Inflammatory macrophage (primary cell): ENCODE data around the gene ABLIM1.

Experiments
- DNase-seq, 2 donors: peaks; one replicate each; pipeline ENCODE4 v3.0.0-alpha.2; 2020 to 2022

ABLIM1 gene

DNA sequence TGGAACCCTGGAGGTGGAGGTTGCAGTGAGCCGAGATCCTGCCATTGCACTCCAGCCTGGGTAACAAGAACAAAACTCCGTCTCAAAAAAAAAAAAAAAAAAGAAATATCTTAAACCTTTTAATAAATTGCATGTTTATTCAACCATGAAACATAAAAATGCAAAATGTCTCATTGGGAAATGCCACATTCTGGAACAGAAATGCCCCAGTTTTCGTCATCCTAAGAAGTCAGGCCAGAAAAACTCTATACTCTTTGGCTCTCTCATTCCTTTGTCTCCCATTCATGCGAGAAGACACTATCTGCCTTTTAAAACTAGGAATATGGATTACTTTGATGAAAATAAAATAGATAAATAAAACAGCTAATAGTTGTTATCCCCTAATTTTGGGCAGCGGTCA, 21.5 kb upstream of the ABLIM1 start:
- no peak for DNase-seq

DNA sequence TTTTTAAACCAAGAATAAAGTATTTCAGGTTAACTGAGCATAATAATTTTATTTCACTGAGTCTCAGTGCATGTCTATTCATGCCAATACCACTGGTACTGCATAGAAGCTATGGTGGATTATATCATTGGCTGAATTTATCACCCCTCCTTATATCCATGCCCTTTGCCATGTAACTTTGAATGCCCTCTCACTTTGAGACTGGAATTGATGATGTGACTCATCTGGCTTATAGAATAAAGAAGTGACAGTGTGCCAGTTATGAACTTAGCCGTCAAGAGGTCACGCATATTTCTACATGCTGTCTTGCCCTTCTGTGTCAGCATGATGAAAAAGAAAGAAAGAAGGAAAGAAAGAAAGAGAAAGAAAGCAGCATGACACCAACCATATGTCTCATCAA, 20.7 kb upstream of the ABLIM1 start:
- peak in 1 of 2 donors; percentile 16 for DNase-seq

DNA sequence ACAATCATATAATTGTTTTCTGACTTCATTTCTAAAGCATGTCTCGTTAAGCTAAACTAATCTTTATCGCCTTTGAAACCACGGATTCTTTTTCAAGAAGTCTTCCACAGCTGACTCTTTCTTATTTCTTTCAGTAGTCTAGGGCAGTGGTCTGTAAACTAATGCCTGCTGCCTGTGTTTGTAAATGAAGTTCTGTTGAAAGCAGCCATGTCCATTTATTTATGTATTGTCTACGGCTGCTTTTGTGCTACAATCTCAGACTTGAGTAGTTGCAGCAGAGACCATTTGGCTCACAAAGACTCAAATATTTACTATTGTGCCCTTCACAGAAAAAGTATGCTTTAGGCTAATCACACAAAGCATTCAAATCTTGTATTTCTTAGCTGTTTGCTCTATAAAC, 20.3 kb upstream of the ABLIM1 start:
- no peak for DNase-seq

DNA sequence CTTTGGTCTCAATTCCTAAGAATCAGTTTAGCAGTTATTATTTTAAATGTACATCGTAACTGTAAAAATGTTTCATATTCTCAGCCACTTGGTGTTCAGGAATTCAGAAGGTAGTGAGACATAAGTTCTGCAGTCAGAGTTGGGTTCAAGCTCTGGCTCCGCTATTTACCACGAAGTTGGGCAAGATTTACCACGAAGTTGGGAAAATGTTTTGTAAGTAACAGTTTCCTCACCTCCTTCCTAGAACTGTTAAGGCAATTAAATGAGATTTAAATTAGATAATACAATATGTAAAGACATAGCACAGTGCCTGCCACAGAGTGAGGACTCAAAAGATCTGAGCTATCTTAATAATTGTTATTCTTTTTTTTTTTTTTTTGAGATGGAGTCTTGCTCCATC, 16.3 kb upstream of the ABLIM1 start:
- peak; percentile 45 to 82 for DNase-seq

DNA sequence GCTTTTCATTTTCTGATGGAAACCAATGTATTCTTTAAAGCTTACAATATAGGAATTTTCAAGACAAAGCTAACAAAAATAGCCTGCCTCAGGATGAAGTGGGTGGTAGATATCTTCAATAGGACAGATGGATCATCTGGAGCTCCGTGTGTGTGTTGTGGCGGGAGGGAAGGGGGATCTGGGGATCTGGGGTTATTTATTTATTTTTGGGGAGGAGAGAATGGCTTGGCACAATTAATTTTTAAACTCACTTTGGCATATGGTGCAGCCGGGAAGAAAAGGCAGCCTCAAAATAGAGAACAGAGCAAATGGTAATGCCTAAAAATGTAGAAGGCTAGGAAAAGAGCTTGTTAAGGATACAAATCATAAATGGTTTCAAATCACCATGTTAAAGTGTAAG, 11.6 kb upstream of the ABLIM1 start:
- no peak for DNase-seq

DNA sequence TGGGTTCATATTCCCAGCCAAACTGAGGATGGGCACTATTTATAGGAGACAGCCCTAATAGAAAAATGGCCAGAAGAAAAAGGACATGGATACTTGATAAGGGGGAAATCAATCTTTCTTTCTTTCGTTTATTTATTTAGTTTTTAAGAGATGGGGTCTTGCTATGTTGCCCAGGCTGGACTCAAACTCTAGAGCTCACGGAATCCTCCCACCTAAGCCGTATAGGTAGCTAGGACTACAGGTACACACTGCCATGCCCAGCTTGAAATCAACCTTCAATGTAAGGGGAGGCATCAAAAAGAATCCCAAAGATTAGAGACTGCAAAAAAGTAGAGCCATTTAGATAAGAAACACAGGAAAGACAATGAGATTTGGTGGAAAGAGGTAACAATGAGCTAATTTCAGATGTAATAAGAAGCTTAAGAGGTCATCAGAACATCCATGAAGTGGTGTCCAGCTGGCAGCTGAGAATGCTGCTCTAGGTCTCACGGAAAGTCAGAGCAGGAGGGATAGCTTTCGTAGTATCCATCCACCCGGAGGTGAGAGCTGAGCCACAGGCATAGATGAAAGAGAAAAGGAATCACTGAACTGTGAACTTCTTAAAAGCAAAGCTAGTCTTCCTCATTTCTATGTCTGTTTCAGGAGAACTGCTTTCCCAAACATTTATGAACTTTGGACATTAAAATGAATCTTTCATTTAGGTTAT, 10.5 kb upstream of the ABLIM1 start:
- no peak for DNase-seq

DNA sequence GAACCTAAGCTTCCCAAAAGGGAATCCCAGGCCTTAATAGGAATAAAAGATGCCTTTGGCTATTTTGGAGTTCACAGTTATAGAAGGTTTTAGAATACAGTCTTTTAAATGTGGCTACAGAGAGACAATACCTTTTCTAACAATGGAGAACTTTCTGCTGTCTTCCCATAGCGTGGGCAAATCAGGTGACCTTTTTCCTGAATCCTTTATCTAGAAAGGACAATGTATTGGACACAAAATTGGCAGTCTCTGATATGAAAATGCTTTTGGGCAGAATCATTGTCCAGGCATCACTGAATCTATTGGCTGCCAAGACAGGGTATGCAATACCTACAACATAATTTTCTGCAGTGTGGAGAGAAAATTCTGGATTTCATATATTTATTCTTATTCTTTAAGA, 7.8 kb upstream of the ABLIM1 start:
- no peak for DNase-seq

DNA sequence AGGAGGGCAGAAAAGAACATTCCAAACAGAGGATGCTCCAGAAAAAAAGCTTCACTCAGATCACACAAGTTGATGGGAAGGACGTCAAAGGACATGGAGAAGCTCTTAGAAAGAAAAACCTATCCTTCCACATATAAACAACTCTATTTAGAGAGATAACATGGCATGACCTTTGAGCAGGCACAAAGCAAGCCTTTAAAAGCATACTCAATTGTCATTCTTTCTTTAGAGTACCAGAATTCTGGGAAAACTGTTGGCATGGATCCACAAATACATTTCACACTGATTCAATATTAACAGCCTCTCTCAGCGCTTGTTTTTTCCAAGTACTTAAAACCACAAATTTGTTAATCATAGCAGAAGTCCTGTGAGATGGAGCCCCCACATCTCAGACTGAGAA, 7.3 kb upstream of the ABLIM1 start:
- no peak for DNase-seq

DNA sequence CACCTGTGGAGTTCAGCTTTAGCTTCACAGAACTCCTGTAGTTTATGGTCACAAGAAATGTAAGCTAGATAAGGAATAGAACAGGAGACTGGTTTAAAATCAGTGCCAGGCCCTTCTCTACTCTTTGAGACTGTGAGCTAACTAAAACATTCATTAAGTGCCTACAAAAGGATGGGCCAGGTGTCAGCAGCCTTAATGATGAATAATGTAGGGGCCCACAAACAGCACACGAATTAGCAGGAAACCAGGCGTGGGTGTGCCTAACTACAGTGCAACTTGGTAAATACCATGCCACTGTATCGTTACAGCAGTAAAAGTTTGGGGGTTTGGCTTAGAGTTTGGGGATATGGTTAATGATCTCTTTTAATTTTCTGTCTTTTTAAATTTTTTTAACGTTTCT, 6.1 kb upstream of the ABLIM1 start:
- DNase-seq = no peak

DNA sequence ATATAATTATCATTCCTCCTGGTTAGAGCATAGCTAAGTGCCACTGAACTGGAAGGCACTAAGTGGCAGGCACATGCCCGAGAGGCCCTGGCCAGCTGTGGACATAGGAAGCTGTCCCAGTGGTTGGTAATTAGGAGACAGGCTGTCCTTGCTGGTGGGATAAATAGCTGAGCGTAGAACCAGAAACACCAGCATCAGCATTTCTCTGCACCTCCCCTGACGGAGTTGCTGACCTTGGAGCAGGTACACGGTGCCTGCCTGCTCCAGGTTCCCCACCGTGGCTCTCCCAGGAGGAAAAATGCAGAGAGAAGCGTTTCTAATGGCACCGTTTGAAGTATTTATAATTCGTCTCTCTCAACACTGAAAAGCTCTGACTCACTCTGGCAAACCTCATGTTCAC, 5.6 kb upstream of the ABLIM1 start:
- no peak for DNase-seq

DNA sequence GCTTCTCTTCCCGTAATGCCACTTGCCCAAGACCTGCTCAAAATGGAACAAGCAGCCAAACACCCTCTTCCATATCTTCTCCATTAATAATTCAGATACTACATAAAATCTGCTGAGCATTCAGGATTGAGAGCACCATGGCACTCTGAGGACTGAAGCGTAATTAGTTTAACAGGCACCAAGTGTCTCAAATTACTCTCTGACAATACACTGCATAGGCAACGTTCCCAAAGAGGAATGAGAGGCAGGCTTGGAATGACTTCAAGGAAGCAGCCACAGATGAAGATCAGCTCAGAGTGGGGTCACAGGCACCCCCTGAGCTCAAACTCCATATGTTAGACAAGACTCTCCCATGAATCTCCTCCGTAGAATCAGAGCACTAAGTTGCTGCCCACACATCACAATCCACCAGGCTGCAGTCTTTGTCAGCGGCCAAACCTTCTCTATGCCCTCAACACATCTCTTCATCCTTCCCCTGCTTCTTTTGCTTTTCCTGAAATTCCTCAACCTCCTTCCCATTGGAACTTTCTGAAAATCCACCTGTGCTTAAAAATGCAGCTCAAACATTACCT, 4.7 kb upstream of the ABLIM1 start:
- DNase-seq = no peak

DNA sequence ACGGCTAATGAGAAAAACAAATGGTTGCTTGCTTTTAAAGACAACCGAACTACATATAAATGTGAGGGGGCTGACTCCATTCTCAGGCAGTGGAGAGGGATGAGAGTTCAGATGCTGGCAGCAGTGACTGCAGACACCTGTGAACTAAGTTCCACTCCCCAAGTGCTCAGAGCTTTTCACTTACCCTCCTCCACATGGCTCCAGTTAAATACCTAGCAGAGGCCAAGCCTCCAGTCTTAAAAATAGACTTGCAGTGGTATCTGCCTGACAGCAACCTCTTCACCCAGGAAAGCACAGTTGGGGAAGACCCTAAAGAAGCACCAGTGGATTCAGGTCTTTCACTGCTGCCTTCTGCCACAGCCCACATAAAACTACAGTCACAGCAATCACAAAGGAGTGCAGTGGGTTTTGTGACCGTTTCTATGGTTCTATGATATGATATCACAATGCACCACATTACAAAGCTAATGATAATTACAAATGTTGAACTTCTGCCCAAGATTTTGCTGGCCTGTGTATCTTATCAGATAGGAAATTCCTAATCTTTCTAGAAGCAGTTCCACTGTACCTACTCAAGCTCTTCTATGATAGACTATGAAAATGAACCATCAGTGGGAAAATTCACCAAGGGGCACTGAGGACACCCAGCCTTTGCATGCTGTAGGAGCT, 3.3 kb upstream of the ABLIM1 start:
- no peak for DNase-seq

DNA sequence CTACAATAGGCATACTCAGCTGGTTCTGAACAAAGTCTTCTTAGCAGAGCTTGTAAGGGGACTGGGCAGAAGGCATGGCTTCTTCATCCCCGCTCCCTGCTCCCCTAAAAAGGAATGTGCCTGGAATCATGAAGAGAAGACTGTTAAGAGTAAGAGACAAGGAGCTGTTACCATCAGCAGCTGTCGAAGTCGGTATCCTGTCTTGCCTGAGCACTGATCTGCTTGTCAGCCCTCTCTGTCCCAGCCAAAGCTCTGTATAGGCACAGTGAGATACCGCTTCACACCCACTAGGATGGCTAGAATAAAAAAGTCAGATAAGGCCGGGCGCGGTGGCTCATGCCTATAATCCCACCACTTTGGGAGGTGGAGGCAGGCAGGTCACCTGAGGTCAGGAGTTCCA, 2.4 kb downstream of the ABLIM1 start:
- DNase-seq = no peak

DNA sequence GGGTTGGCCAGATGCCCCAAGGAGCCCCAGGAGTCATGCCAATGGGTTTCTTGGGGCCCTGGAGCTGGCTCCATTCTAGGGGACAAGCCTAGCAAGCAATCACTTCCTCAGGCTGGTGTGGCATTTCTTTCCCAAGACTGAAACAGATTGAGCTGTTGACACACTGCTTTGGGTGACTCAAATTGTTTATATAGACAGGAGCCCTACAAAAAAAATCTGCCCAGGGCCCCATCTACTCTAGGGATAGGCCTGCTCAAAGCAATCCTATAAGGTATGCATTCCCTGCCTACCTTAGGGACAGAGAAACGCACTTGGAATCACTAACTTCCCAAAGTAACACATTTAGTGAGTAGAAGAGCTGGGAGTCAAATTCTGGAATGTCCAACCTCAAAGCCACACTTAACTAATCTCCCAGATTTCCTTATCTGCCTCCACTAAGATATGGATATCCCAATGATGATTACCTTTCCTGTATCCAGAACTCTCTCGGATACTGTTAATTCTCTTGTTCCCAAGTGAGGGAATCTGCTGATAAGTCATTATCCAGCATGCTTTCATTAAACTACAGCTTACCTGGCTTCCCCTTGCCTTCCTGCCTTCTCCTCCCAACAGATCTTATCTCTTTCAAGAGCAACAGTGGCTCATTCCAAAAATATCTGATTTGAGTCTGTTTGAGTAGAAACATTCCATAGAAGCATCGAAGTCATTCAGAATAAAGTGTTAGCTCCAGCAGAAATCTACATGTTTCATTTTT, 3.1 kb downstream of the ABLIM1 start:
- DNase-seq = no peak

DNA sequence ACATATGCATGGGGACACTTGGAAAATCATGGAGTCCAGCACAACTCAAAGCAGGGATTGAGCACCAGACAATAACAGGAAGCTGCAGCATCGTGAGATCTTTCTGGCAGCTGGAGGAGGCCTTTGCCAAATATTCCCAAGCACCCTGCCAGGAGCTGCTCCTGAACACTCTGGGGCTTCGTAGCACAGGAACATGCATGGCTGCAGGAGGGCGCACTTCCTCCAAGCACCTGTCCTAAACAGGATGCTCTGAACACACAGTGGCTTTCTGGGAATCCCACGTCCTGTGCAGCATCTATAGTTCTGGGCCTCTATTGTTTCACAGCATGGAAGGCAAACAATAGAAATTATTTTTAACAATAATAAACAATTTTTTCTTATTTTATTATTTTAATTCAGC, 4.1 kb downstream of the ABLIM1 start:
- DNase-seq = no peak

DNA sequence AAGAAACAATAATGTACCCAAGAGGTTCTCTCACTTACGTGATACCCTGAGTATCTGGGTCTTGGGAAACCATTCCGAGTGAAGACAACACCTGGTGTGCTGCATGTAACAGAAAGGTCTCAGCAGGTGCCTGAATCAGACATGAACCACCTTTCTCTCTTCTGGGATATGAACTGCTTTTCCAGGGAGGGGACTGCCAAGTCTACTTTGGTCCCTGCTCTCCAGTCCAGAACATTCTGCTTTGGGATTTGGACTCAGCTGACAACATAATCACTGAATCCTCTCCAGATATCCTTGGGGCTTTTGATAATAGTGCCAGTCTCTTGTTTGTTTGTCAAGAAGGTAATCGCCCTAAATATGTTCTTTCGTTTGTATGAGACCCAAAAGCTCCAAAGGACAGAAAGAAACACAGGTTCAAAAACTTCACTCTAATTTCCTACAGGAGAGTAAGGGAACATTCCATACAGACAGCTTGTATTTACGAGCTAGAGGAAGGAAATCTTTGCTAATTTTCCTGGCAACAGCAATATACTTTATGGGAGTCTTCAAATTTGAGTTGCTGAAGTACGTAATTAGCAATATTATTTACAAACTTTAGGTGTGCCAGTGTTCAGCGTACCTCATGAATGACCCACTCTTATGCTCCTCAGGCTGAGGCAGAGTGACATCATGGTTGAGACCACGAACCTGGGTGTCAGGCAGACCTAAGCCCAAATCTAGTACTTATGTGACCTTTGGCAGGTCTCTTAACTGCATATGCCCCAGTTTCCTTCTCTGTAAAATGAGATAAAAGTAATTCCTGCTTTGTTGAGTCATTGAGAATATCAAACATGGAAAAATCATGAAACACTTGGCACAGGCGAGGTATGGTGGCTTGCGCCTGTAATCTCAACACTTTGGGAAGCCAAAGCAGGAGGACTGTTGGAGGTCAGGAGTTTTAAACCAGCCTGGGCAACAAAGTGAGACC, 5.4 kb downstream of the ABLIM1 start:
- DNase-seq = no peak

DNA sequence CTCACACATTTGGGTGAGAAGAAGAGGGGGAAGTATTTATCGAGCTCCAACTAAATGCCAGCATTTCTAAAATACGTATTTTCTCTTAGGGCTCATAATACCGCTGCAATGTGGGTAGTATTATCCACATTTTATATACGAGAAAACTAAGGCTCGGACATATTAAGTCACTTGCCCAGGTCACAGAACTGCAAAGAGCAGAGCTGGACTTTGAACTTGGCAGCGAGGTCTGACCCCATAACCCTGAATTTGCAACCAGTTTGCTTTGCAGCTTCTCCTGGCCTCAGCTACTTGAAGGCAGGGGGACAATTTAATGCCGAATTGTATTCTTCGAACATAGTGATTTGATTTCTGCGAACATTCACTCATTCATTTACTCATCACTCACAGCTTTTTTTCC, 7.2 kb downstream of the ABLIM1 start:
- DNase-seq = no peak

DNA sequence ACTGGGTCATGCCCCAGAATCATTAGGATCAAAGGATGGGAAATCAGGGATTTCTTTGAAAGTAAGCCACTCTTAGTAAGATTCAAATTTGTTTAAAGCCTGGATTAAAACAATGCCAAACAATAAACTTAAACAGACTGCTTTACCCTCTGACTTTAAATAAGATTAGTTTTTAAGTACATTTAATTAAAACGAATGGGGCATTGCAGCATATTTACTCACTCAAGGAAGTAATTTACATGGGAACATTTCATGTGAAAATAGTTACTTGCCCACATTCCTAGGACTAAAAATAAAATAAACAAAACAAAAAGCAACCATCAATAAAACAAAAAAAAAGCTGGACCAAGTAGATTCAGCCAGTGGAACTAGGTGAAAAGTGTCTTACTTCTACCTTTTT, 7.8 kb downstream of the ABLIM1 start:
- no peak for DNase-seq

DNA sequence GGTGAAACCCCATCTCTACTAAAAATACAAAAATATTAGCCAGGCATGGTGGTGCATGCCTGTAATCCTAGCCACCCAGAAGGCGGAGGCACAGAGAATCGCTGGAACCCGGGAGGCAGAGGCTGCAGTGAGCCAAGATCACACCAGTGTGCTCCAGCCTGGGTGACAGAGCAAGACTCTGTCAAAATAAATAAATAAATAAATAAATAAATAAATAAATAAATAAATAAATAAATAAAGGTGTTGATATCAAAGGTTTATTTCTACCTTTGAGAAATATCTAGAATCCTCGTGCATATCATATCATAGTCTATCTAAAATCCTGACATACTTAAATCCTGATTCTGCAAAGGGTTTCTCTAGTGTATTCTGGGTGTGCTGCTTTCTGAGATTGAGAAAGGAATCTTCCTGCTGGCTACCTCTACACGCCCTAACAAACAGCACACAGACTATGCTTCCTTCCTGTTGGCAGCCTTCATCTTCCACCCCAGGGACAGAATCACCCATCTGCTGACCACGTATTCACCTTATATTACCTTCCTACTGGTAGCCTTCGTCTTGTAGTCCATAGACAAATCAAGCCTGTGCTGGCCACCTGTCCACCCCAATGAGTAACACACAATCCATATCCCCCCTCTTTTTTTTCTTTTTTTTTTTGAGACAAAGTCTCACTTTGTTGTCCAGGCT, 8.7 kb downstream of the ABLIM1 start:
- DNase-seq = no peak

DNA sequence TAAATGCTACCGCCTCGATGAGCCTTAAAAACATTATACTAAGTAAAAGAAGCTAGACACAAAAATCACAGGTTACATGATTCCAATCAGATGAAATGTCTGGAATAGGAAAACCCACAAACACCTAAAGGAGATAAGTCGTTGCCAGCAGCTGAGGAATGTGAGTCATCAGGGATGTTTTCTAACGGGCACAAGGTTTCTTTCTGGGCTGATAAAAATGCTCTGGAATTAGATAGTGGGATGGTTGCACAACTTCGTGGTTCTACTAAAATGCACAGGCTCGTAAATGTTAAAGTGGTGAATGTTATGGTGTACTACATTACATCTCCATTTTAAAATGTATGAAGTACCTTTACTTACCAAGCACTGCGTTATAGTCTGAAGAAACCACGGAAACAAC, 9.7 kb downstream of the ABLIM1 start:
- DNase-seq = no peak

DNA sequence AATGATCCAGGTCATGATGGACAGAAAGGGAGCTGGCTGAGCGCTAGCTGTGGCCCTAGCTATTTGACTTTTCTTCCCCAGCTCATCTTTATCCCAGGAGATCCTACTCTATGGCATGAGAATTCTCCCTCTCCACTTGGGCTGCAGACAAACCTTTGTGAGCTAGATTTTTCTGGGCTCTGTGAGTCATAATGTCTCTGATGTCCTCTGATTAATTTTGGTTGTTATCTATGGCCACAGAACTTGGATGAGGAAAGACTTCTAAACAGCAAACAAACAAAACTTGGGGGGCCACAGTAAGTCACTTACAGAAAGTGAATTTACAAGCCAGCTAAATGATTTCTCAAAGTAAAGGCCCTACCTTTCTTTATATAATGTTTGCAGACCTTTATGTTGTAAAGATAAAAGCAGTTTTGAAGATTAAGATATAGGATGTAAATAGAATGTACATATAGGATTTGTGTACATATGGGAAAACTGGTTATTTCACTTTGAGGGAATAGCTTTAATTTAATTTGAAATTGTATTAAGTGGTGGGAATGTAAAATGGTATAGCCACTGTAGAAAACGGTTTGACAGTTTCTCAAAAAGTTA, 10.4 kb downstream of the ABLIM1 start:
- DNase-seq = no peak
